Pulmonary artery endothelial cell (primary cell): ENCODE results near the gene PRDM13. TPM values are rescaled to one million over a fixed set of nuclear protein-coding genes. Genes with fewer than 3 reads are reported as not detected.

Experiments used
- DNase-seq: peaks from one replicate; pipeline ENCODE4 v3.0.0-alpha.2; 2011; ENCODE audit warnings: low read depth, low spot score
- total RNA-seq: library from RNA; depleted of rRNA; stranded (reverse); fragments of >200 nt; gene quantifications from 2 replicates; pipeline ENCODE4 v1.2.3, GENCODE V29; 2014

Gene PRDM13
- total RNA-seq, 1 donor from 2014 or later = not detected

GRCh38 chr6:99603421-99604165, 3.0 kb upstream of the PRDM13 start:
- DNase-seq = no peak

DNA sequence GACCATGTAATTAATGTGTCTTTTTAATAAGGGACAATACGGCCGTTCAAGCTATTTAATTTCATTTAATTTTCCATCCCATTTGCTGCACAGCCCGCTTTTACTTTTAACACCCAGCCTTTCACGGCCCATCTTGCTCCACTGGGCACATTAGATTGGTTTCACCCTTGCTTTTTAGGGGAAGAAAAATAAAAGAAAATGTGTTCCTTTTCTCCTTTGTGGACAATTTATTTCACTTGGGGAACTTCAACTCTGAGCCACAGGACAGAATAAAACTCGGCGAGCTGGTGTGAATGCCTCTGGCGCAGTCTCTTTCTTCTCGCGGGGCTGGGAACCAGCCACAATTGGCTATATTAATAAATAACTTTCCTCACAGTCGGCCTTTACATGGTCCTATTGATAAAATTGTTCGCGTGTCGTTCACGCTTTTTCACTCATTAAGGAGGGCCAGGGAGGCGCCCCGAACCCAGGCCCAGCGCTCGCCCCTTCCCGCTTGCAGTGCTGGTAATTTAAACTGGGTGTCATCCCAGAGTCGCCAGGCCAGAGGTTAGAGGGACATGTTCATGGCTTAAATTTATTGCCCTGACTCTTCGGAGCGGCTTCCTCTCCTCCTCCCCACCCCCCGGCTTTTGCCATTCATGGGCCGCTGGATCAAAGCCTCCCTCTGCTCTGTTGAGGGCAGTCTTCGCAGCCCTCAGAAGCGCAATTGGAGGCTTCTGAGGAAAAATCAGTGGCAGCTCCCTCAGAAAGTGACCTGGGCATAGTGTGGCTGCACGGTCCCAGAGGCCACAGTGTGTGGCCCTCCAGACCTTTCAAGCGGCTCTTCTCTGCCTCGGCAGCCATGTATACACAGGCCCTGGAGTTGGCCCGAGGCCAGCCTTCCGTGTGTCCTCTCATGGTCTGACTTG, 2.2 kb upstream of the PRDM13 start:
- no peak for DNase-seq

DNA sequence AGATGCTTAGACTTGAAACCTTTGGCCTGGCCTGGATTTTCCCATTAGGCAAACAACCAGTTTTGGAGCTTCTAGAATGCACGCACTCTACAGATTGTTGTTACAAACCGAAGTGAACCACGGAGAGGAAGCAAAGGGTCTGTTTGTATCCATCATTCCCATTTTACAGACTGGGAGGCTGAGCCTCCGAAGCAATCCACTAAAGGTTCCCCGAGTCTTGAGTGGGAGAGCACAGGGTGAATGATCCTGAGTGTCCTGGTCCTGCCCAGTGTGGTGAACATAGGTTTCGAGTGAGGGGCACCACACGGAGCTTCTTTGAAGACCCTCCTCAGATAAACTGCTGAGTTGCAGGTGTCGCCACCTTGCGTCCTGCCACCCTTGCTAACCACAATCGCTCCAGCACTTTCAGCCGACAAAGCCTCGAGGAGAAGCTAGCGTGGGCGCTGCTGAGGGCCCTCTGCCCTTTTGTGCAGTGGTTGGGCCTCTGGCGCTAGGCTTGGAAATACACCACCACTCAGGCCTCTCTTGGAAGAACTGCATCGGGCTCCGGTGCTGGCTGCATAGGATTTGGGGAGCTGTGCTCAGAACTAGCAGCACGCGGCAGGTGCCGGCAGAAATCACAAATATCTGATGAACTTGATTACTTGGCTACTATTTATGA, 1.4 kb upstream of the PRDM13 start:
- DNase-seq = no peak

- DNase-seq = no peak
Measured at GRCh38 chr6:99605911-99606655, 550 bp upstream of the PRDM13 start.

GRCh38 chr6:99607416-99608036, 893 bp downstream of the PRDM13 start:
- DNase-seq = no peak

DNA sequence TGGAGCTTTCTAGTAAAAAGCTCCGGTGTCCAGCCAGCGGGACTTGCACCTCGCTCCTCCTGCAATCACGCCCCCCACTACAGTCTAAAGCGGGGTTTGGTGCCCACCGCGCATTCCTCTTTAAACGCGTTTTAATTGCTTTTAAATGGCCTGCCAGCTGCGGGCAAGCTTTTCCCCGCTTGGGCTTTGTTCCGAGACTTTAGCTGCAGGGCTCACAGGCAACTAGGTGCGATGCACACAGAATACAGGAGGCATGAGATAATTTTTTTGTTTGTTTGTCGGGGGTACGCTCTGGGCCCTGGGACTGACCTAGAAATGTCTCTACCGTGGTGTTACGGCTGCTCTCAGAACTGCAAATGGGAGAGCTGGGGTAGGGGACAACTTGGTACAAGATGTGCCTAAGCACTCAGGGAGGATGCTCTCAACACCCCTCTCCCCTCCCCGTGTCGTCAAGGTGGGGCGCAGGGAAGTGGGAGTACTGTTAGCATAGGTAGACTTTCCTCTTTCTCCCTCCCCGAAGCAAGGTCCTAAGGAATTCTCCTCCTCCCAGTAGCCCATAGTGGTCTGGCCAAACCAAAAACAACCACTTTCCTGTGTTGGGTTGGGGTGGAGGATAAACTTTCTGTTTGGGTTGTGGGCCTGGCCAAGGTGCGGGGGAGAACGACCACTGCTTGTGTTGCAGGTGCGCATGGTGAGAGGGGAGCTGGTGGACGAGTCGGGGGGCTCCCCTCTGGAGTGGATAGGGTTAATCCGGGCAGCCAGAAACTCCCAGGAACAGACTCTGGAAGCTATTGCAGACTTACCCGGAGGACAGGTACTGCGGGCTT, 1.6 kb downstream of the PRDM13 start:
- no peak for DNase-seq

- no peak for DNase-seq
Measured at GRCh38 chr6:99608886-99609482, 2.4 kb downstream of the PRDM13 start.

DNA sequence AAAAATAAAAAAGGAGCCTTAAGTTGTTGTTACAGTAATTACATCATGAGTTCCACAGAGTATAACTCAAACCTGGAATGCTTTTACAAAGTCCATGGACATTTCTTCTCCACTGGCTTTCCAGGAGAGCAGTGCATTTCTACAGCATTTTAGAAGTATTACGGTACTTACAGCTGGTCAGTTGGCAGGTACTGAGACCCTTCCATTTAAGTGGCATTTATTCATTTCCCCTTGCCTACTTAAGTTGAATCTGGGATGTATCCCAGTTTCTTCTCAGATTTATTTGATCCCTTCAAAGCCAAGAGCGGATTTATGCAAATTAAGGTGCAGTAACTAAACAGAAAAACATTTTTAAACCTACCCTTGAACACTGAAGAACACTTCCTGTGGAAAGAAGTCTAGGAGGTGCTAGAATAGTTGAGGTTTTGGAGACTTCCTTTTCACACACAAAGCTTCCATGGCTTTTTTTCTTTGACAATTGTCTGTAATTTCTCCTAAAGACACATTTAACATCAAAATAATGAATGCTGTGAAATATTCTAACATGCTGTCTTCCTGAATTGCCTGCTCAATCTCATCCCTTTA, 3.4 kb downstream of the PRDM13 start:
- DNase-seq = no peak

GRCh38 chr6:99611148-99611547, 4.5 kb downstream of the PRDM13 start:
- DNase-seq = no peak

- no peak for DNase-seq
Measured at GRCh38 chr6:99612551-99613408, 6.1 kb downstream of the PRDM13 start.

- DNase-seq = no peak
Measured at GRCh38 chr6:99613409-99613704, 6.7 kb downstream of the PRDM13 start.

- no peak for DNase-seq
Measured at GRCh38 chr6:99613705-99614429, 7.2 kb downstream of the PRDM13 start.

- DNase-seq = no peak
Measured at GRCh38 chr6:99614430-99615186, 8.0 kb downstream of the PRDM13 start.

- no peak for DNase-seq
Measured at GRCh38 chr6:99617131-99617530, 10.5 kb downstream of the PRDM13 start.

GRCh38 chr6:99618649-99619408, 12.2 kb downstream of the PRDM13 start:
- DNase-seq = no peak

DNA sequence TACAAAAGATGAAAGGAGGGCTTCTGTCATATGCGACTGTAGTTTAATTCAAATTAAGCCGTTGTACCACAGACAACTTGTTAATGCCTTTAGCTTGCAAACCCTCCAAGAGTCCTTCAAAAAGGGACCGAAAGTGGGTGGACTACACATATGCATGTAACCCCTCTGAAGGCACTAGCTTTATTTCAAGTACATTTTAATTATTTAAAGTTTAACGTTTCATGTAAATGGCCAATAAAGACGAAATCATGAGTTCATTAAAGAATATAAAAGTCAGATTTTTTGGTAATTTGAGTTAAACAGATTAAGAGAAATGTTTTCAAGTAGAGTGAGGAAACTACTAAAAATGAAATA, 12.8 kb downstream of the PRDM13 start:
- no peak for DNase-seq
